GM23338 (cell line): Measurements from ENCODE around the gene RIMOC1. TPM values are rescaled to one million over a fixed set of nuclear protein-coding genes. Genes with fewer than 3 reads are reported as not detected.

Source experiments
- ATAC-seq: fragments of 200-7000 bp; cut with Tn5 transposase; 3 replicates; pipeline ENCODE4 v1.9.1; 2020
- DNase-seq: peaks from one replicate; pipeline ENCODE4 v3.0.0-alpha.2; 2015; ENCODE audit warnings: low spot score
- H2AFZ ChIP-seq: fragments of 200-600 bp; sonication (generic); 2 replicates; pipeline ENCODE4 v1.8.0; 2016; ENCODE audit warnings: antibody characterized with exemption, mild to moderate bottlenecking, moderate library complexity
- H3F3A ChIP-seq: fragments of 200-600 bp; sonication (generic); replicated peaks from 2 replicates; pipeline ENCODE4 v1.8.0; 2017; ENCODE audit warnings: antibody characterized with exemption, mixed run types, low read depth
- H3K27ac ChIP-seq: fragments of 200-600 bp; sonication (generic); 2 replicates; pipeline ENCODE4 v1.6.1; 2016; ENCODE audit warnings: low read depth
- H3K27me3 ChIP-seq: fragments of 200-600 bp; sonication (generic); 2 replicates; pipeline ENCODE4 v1.8.0; 2016; ENCODE audit warnings: mild to moderate bottlenecking, mixed run types, moderate library complexity; ENCODE audit not compliant: insufficient read depth
- H3K36me3 ChIP-seq: fragments of 200-600 bp; sonication (generic); 2 replicates; pipeline ENCODE4 v1.8.0; 2016; ENCODE audit warnings: mild to moderate bottlenecking; ENCODE audit not compliant: insufficient read depth
- H3K4me1 ChIP-seq: fragments of 200-600 bp; sonication (generic); 2 replicates; pipeline ENCODE4 v1.8.0; 2016; ENCODE audit warnings: mild to moderate bottlenecking, moderate library complexity; ENCODE audit not compliant: insufficient read depth
- H3K4me2 ChIP-seq: fragments of 200-600 bp; sonication (generic); 2 replicates; pipeline ENCODE4 v1.7.1; 2017; ENCODE audit warnings: mixed run types
- H3K4me3 ChIP-seq: fragments of 200-600 bp; sonication (generic); 2 replicates; pipeline ENCODE4 v1.6.1; 2016; ENCODE audit warnings: mixed run types
- H3K79me2 ChIP-seq: fragments of 200-600 bp; sonication (generic); replicated peaks from 2 replicates; pipeline ENCODE4 v1.8.0; 2017; ENCODE audit warnings: mild to moderate bottlenecking; ENCODE audit not compliant: insufficient read depth
- H3K9me2 ChIP-seq: fragments of 200-600 bp; sonication (generic); 2 replicates; pipeline ENCODE4 v1.8.0; 2017; ENCODE audit not compliant: insufficient read depth
- H4K20me1 ChIP-seq: fragments of 200-600 bp; sonication (generic); replicated peaks from 2 replicates; pipeline ENCODE4 v1.8.0; 2017; ENCODE audit warnings: mild to moderate bottlenecking; ENCODE audit not compliant: insufficient read depth
- H3K27ac Mint-ChIP-seq: 2 replicates; pipeline ENCODE4 v1.8.0; 2020; ENCODE audit warnings: inconsistent platforms, mild to moderate bottlenecking, moderate library complexity, mixed read lengths
- H3K27me3 Mint-ChIP-seq: 3 replicates; pipeline ENCODE4 v1.8.0; 2022; ENCODE audit warnings: low read depth, mild to moderate bottlenecking, moderate library complexity, mixed read lengths, inconsistent platforms; ENCODE audit not compliant: insufficient read depth, poor library complexity
- H3K36me3 Mint-ChIP-seq: 3 replicates; pipeline ENCODE4 v1.8.0; 2021; ENCODE audit warnings: low read depth, mild to moderate bottlenecking, inconsistent platforms, moderate library complexity, mixed read lengths
- H3K4me1 Mint-ChIP-seq: 3 replicates; pipeline ENCODE4 v1.8.0; 2020; ENCODE audit warnings: mild to moderate bottlenecking, inconsistent platforms, mixed read lengths
- H3K4me3 Mint-ChIP-seq: 3 replicates; pipeline ENCODE4 v1.8.0; 2021; ENCODE audit warnings: moderate library complexity, mild to moderate bottlenecking, inconsistent platforms, mixed read lengths
- H3K9me3 Mint-ChIP-seq: 3 replicates; pipeline ENCODE4 v1.8.0; 2020; ENCODE audit warnings: moderate library complexity, mild to moderate bottlenecking, inconsistent platforms, mixed read lengths
- CREB1 ChIP-seq: fragments of 250-450 bp; sonication (Bioruptor Pico); IDR thresholded peaks from 2 replicates; pipeline ENCODE4 v1.5.0; 2020; ENCODE audit warnings: low read depth, mild to moderate bottlenecking, moderate library complexity
- CTCF ChIP-seq, 2 experiments: fragments of 200-600 bp in 1 of 2; sonication (generic) in 1 of 2; conservative IDR thresholded peaks; 2 replicates each; pipeline versions ENCODE4 v1.5.1 to v1.6.1; 2016 to 2017; ENCODE audit warnings: antibody characterized with exemption in 2 of 2, low read depth in 2 of 2, mild to moderate bottlenecking in 2 of 2, moderate library complexity in 1 of 2
- EZH2 ChIP-seq: fragments of 200-600 bp; sonication (generic); IDR thresholded peaks from one replicate; pipeline ENCODE4 v1.8.0; 2017; ENCODE audit warnings: antibody characterized with exemption, mild to moderate bottlenecking, low read depth; ENCODE audit not compliant: unreplicated experiment
- JUNB ChIP-seq: IDR thresholded peaks from one replicate; pipeline ENCODE4 v1.6.1; 2016; ENCODE audit warnings: antibody characterized with exemption; ENCODE audit not compliant: unreplicated experiment
- POLR2AphosphoS5 ChIP-seq: IDR thresholded peaks from 2 replicates; pipeline ENCODE4 v1.6.1; 2016; ENCODE audit warnings: antibody characterized with exemption, low read depth
- REST ChIP-seq: IDR thresholded peaks from one replicate; pipeline ENCODE4 v1.6.1; 2018; ENCODE audit warnings: antibody characterized with exemption; ENCODE audit not compliant: unreplicated experiment
- ZNF462 ChIP-seq: fragments of 250-450 bp; sonication (Bioruptor Pico); IDR thresholded peaks from 2 replicates; pipeline ENCODE4 v1.5.0; 2020; ENCODE audit warnings: mild to moderate bottlenecking, moderate library complexity
- polyA plus RNA-seq: library from polyadenylated mRNA; unstranded; fragments of >200 nt; fragmentation: Nextera tagmentation; extraction: Ambion mirVana; gene quantifications from 2 replicates; pipeline ENCODE4 v1.2.1, GENCODE V29; 2016
- total RNA-seq: library from RNA; depleted of rRNA; stranded (reverse); fragments of >200 nt; shearing (Covaris generic); gene quantifications from 2 replicates; pipeline ENCODE4 v1.2.3, GENCODE V29; 2014

Gene RIMOC1
- total and polyA plus RNA-seq, 2 experiments from 2014 or later, result 26.4 to 30.3 TPM

- no peaks in the 10 kb centered on the region for H3K36me3 ChIP-seq
- TF ChIP-seq REST (no peak), JUNB (no peak), CREB1 (CRISPR knock-in tag) (no peak)
- no peaks in the 10 kb centered on the region for H3K36me3 Mint-ChIP-seq
- no peak overlapping the region for H2AFZ ChIP-seq
- H3K9me3 Mint-ChIP-seq, result no peaks in the 10 kb centered on the region; the same call in 2 of the 3 replicates
- H4K20me1 ChIP-seq, result no peaks in the 10 kb centered on the region
- ATAC-seq (no peak), DNase-seq (no peak)
- no peaks in the 10 kb centered on the region for H3F3A ChIP-seq
- no peak overlapping the region for H3K27ac Mint-ChIP-seq
- no peak overlapping the region for H3K27ac ChIP-seq
- H3K4me3 Mint-ChIP-seq, result no peak overlapping the region
- H3K79me2 ChIP-seq, result no peaks in the 10 kb centered on the region
- no peak overlapping the region for H3K4me3 ChIP-seq
- H3K4me1 Mint-ChIP-seq, result no peaks in the 10 kb centered on the region
- no peak overlapping the region for H3K4me2 ChIP-seq
- peaks cover 8% of the 10 kb centered on the region for H3K27me3 ChIP-seq
- H3K4me1 ChIP-seq, result no peaks in the 10 kb centered on the region
- H3K27me3 Mint-ChIP-seq, result no peaks in the 10 kb centered on the region
- H3K9me2 ChIP-seq, result peaks cover 4% of the 10 kb centered on the region; the same call in 1 of the 2 replicates
These were observed 27.5 kb upstream of the RIMOC1 start for GRCh38 chr5:41876678-41877077.

- H3K27ac Mint-ChIP-seq, result no peak overlapping the region
- no peak for ATAC-seq
- H3K9me3 Mint-ChIP-seq, result no peaks in the 10 kb centered on the region; the same call in 2 of the 3 replicates
- H3K36me3 Mint-ChIP-seq, result no peaks in the 10 kb centered on the region
- Histone ChIP-seq H3K27me3 (peaks cover under 1% of the 10 kb centered on the region), H3K9me2 (peaks cover 4% of the 10 kb centered on the region; the same call in 1 of the 2 replicates), H4K20me1 (no peaks in the 10 kb centered on the region), H3K27ac (no peak overlapping the region), H3K4me1 (no peaks in the 10 kb centered on the region), H3K4me3 (no peak overlapping the region), H2AFZ (no peak overlapping the region), H3F3A (no peaks in the 10 kb centered on the region), H3K4me2 (no peak overlapping the region), H3K36me3 (no peaks in the 10 kb centered on the region), H3K79me2 (no peaks in the 10 kb centered on the region)
- H3K4me3 Mint-ChIP-seq, result no peak overlapping the region
- DNase-seq, result no peak
- no peaks in the 10 kb centered on the region for H3K27me3 Mint-ChIP-seq
- H3K4me1 Mint-ChIP-seq, result no peaks in the 10 kb centered on the region
- no peak for TF ChIP-seq ZNF462 (CRISPR knock-in tag)
- TF ChIP-seq EZH2, result no peak
- TF ChIP-seq POLR2AphosphoS5, result no peak
- no peak for TF ChIP-seq CTCF (conservative IDR thresholded peaks at IDR 0.05; ENCODE audit: low read depth in 2 of 2)
These were observed 26.7 kb upstream of the RIMOC1 start for GRCh38 chr5:41877408-41877807.
